ENCODE measurements around the gene C20orf204.
"Not testable (repeated sequence)": the region's sequence is repeated elsewhere in the genome, so short reads cannot be mapped to it uniquely, and the experiment has no call there.

Gene C20orf204

DNA sequence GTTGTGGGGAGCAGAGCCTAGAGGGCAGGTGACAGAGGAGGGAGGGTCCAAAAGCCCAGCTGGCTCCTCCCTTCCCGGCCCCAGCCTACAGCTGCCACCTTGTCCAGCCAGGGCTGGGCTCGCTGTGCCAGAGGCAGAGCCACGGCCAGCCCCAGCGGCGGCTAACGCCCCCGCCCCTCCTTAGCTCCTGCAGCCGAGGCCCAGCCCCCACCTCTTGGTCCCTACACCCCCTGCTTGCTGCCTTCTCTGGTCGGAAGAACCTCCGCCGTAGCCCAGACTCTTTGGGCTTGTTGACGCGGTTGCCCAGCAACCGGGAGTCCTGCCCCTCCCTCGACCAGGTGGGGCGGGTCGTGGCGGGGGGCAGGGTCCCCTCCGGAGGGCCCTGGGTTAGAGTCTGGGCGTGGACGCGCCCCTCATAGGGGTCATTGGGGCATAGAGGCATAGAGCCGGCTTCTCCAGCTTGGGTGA is 48.7 kb downstream of the C20orf204 start:
- no peak for DNase-seq (ENCODE audit: low read depth)

DNA sequence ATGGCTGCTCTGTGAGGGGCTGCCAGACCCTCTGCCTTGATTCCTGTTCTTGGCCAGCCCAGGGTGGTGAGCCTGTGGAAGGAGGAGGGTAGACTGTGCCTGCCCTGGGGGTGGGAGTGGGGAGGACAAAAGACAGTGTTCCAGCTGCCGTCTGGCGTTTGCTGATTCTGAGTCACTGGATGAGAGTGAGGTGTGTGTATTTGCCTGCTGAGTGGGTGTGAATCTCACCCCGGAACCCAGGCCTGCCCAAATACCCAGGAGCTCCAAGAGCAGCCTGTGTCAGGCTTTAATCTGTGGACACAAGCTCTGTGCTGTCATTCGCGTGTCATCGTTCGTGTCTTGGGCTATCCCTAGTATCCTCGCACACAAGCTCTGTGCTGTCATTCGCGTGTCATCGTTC is 50.8 kb downstream of the C20orf204 start:
- no peak for DNase-seq (ENCODE audit: low read depth)

DNA sequence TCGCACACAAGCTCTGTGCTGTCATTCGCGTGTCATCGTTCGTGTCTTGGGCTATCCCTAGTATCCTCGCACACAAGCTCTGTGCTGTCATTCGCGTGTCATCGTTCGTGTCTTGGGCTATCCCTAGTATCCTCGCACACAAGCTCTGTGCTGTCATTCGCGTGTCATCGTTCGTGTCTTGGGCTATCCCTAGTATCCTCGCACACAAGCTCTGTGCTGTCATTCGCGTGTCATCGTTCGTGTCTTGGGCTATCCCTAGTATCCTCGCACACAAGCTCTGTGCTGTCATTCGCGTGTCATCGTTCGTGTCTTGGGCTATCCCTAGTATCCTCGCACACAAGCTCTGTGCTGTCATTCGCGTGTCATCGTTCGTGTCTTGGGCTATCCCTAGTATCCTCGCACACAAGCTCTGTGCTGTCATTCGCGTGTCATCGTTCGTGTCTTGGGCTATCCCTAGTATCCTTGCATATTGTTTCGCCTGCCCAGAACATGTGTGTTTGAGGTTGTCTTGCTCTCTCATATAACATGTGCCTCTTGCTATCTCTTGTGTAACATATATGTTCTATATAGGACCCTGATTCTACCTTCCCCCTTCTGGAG is 51.3 kb downstream of the C20orf204 start:
- DNase-seq (ENCODE audit: low read depth), result not testable (repeated sequence)

DNA sequence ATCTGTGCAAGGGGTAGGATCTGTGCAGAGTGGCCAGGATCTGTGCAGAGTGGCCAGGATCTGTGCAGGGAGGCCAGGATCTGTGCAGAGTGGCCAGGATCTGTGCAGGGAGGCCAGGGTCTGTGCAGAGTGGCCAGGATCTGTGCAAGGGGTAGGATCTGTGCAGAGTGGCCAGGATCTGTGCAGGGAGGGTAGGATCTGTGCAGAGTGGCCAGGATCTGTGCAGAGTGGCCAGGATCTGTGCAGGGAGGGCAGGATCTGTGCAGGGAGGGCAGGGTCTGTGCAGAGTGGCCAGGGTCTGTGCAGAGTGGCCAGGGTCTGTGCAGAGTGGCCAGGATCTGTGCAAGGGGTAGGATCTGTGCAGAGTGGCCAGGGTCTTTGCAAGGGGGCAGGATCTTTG is 52.6 kb downstream of the C20orf204 start:
- not testable (repeated sequence) for DNase-seq (ENCODE audit: low read depth)

Data from non-pigmented ciliary epithelial cell (primary cell).